GM18870 (cell line): ENCODE data around the gene HNF4A.
"Not testable (repeated sequence)": the region's sequence is repeated elsewhere in the genome, so short reads cannot be mapped to it uniquely, and the experiment has no call there.

Experiments
- ATAC-seq: cut with Tn5 transposase; IDR thresholded peaks from one replicate; pipeline ENCODE4 v1.9.1; 2021; ENCODE audit warnings: moderate library complexity; ENCODE audit not compliant: unreplicated experiment

HNF4A gene

DNA sequence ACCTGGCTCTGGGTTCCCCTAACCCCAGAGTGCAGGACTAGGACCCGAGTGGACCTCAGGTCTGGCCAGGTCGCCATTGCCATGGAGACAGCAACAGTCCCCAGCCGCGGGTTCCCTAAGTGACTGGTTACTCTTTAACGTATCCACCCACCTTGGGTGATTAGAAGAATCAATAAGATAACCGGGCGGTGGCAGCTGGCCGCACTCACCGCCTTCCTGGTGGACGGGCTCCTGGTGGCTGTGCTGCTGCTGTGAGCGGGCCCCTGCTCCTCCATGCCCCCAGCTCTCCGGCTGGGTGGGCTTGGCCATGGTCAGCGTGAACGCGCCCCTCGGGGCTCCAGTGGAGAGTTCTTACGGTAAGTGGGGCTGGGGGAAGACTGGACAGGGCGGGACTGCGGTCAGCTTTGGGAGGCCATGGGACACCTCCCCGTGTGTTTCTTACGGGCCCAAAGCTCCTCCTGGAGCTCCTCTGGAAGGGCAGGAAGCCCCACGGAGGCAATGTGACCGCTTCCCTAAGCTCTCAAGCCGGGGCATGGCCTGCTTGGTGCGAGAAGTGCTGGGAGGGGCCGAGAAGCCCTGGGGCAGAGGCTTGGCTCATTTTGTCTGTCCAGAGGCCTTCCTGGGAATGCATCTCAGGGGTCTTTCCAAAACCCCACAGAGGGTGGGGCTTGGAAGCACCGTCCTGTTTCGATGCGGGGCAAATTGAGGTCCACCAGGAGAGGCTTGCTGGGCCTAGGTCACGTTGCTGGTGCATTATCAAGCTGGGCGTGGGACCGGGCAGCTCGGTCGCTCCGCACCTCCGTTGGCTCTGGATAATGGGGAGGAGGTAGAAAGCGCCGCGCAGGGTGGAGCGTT is at the start of gene HNF4A:
TSS of gene HNF4A (plus strand) at position 202 of the 855 bp plus-strand sequence. CDS start at position 308, 106 bp downstream.
- no peak for ATAC-seq

- no peak for ATAC-seq
These were observed 48.6 kb upstream of the HNF4A start for GRCh38 chr20:44306927-44307326.

GRCh38 chr20:44309763-44310663 is 45.5 kb upstream of the HNF4A start:
- no peak for ATAC-seq

- ATAC-seq: no peak
These were observed 44.5 kb upstream of the HNF4A start, which contains the start of gene FITM2 for GRCh38 chr20:44310664-44311639. Gene FITM2 (minus strand): TSS chr20:44311202. CDS start chr20:44311148, 54 bp downstream.

- no peak for ATAC-seq
These were observed 40.6 kb upstream of the HNF4A start for GRCh38 chr20:44314870-44315269.

GRCh38 chr20:44319839-44320422 is 35.6 kb upstream of the HNF4A start:
- no peak for ATAC-seq

GRCh38 chr20:44324343-44324742 is 31.2 kb upstream of the HNF4A start:
- no peak for ATAC-seq

DNA sequence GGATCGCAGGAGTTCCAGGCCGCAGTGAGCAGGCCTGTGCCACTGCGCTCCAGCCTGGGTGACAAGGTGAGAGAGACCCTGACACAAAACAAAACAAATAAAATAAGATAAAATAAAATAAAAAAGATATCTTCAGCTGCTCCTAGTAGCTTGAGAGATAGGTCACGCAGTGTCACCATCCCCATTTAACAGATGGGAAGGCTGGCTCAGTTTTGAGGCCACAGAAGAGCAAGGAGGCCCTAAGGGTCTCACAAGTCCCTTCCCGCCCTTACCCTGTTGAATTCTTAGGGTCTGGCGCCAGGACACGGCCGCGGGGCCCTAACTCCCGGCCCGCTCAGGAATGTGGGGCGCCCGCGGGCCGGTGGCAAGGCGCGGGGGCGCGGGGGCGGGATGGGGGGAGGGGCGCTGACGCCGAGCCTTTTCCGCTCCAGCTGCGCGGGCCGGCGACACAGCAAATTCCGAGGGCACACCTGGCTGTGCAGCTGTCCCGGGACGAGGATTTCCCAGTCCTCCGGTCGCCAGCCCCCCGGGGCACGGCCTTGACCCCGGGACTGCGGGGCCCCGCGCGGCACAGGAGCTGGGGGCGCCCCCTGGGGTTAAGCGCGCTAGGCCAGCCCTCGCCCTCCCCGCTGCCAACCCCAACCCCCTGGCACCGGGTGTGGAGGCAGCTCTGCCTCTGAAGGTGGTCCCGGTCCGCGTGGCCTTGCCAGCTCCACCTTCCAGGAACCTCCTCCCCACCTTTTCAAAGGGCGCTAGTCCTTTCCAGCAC is 28.9 kb upstream of the HNF4A start:
- no peak for ATAC-seq

DNA sequence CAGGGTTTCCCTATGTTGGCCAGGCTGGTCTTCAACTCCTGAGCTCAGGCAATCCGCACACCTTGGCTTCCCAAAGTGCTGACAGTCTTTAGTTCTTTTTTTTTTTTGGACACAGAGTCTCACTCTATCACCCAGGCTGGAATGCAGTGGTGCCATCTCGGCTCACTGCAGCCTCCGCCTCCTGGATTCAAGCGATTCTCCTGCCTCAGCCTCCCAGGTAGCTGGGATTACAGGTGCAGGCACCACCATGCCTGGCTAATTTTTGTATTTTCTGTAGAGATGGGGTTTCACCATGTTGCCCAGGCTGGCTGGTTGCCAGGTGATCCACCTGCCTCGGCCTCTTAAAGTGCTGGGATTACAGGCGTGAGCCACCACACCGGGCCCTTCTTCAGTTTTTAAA is 27.8 kb upstream of the HNF4A start:
- ATAC-seq: not testable (repeated sequence)

- no peak for ATAC-seq
These were observed 27.1 kb upstream of the HNF4A start for GRCh38 chr20:44328428-44328827.

DNA sequence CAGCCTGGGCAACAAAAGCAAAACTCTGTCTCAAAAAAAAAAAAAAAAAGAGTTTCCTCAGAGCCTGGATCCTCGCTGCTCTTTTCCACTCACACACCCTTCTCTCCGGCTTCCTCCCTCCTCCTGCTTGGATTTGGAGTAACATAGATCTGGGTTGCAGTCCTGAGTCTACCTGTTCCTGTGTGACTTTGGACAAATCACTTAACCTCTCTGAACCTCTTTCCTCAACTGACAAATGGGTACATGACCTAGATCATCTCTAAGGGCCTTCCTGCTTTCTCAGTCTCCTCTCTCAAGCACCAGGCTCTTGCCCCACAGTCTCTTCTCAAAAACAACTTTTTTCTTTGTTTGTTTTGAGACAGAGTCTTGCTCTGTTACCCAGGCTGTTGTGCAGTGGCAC is 24.3 kb upstream of the HNF4A start:
- ATAC-seq: no peak

DNA sequence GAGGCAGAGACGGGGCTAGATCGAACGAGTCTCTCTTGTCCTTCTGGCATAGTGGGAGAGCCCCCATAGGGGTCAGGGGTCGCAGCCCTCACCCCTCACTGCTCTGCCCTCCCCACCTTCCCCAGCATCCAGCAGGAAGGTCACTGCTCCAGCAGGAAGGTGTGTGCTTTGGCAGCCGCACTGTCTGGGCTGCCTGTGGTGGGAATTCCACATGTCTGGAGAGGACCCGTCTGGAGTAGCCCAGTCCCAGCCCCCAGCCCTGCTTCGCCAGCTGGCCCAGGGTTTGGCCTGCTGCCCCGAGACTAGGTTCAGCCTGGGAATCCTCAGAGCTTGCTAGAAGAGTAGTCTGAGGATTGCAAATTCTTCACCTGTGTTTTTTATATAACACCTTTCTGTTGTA is 21.2 kb upstream of the HNF4A start:
- ATAC-seq: no peak

GRCh38 chr20:44334709-44335108 is 20.8 kb upstream of the HNF4A start:
- ATAC-seq: no peak

- ATAC-seq: no peak
These were observed 19.8 kb upstream of the HNF4A start for GRCh38 chr20:44335675-44336074.

GRCh38 chr20:44336086-44336485 is 19.4 kb upstream of the HNF4A start:
- ATAC-seq: no peak

DNA sequence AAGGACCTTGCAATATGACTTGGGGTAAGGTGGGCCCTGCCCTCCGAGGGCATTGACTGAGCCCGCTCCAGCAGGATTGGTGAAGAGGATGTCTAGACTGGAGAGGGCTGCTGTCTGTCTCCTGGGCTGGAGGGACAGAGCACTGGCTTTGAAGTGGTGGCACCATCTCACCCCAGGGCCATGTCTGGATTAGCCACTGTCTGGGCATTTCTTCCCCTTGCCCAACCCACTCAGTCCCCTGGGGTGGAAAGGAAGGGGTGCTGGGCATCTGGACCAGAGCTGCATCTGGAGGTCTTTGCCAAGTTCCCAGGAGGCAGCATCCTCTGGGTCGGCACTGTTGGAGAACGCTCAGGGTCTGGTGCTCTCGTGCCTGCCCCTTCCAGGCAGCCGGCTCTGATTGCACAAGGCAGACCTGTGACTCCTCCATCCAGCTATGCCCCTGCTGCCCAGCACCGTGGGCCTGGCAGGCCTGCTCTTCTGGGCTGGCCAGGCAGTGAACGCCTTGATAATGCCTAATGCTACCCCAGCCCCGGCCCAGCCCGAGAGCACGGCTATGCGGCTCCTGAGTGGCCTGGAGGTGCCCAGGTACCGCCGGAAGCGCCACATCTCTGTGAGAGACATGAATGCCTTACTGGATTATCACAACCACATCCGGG is 18.6 kb upstream of the HNF4A start, which contains the start of gene R3HDML:
TSS of gene R3HDML (plus strand) at position 319 of the 656 bp plus-strand sequence. CDS start at position 434, 115 bp downstream.
- ATAC-seq: no peak

GRCh38 chr20:44342248-44342647 is 13.3 kb upstream of the HNF4A start:
- no peak for ATAC-seq

DNA sequence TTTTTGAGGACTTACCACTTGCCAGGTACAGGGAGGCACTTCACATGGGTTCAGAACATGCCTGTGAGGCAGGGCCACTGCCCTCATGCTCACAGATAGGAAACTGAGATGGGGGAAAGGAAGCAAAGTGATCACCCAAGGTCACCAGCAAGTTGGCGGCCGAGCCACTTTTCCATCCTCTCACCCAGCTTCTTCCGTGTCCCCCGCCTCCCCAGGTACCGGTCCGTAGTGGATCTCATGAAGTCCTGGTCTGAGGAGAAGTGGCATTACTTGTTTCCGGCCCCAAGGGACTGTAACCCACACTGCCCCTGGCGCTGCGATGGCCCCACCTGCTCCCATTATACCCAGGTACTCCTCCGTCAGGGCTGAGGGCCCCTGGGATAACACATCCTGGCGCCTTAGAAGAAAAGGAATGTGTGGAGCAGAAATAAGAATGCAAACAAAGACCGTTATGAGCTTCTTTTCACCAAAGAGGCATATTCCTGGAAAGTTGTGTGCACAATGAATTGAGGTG is 12.3 kb upstream of the HNF4A start:
- ATAC-seq: no peak
